GM19395 (cell line): ENCODE results near the gene CCSER1.
"Not testable (repeated sequence)": the region's sequence is repeated elsewhere in the genome, so short reads cannot be mapped to it uniquely, and the experiment has no call there.

Experiments used
- ATAC-seq: cut with Tn5 transposase; IDR thresholded peaks from one replicate; pipeline ENCODE4 v1.9.1; 2021; ENCODE audit warnings: mild to moderate bottlenecking, moderate library complexity; ENCODE audit not compliant: unreplicated experiment

The CCSER1 gene

GRCh38 chr4:91228659-91229058 lies 1101.5 kb downstream of the CCSER1 start:
- ATAC-seq = no peak

GRCh38 chr4:91233164-91233563 lies 1106.0 kb downstream of the CCSER1 start:
- ATAC-seq = no peak

GRCh38 chr4:91243132-91243531 lies 1115.9 kb downstream of the CCSER1 start:
- ATAC-seq = no peak

GRCh38 chr4:91256043-91256442 lies 1128.8 kb downstream of the CCSER1 start:
- no peak for ATAC-seq

- no peak for ATAC-seq
These were observed 1129.6 kb downstream of the CCSER1 start for GRCh38 chr4:91256751-91257150.

GRCh38 chr4:91257721-91258120 lies 1130.5 kb downstream of the CCSER1 start:
- no peak for ATAC-seq

GRCh38 chr4:91258326-91258725 lies 1131.1 kb downstream of the CCSER1 start:
- no peak for ATAC-seq

- ATAC-seq = no peak
These were observed 1140.3 kb downstream of the CCSER1 start for GRCh38 chr4:91267543-91267942.

- not testable (repeated sequence) for ATAC-seq
These were observed 1141.3 kb downstream of the CCSER1 start for GRCh38 chr4:91268481-91268880.

- no peak for ATAC-seq
These were observed 1141.7 kb downstream of the CCSER1 start for GRCh38 chr4:91268913-91269312.

- ATAC-seq = no peak
These were observed 1152.7 kb downstream of the CCSER1 start for GRCh38 chr4:91279899-91280298.

GRCh38 chr4:91280551-91281290 lies 1153.5 kb downstream of the CCSER1 start:
- no peak for ATAC-seq

GRCh38 chr4:91282217-91282616 lies 1155.0 kb downstream of the CCSER1 start:
- no peak for ATAC-seq

- ATAC-seq = no peak
These were observed 1156.6 kb downstream of the CCSER1 start for GRCh38 chr4:91283726-91284230.

GRCh38 chr4:91284480-91284879 lies 1157.3 kb downstream of the CCSER1 start:
- no peak for ATAC-seq

GRCh38 chr4:91285487-91285886 lies 1158.3 kb downstream of the CCSER1 start:
- ATAC-seq = no peak

- no peak for ATAC-seq
These were observed 1161.6 kb downstream of the CCSER1 start for GRCh38 chr4:91288702-91289311.

GRCh38 chr4:91298156-91298700 lies 1171.0 kb downstream of the CCSER1 start:
- ATAC-seq = no peak

GRCh38 chr4:91298824-91299223 lies 1171.6 kb downstream of the CCSER1 start:
- no peak for ATAC-seq

GRCh38 chr4:91302120-91302519 lies 1174.9 kb downstream of the CCSER1 start:
- no peak for ATAC-seq

- no peak for ATAC-seq
These were observed 1177.1 kb downstream of the CCSER1 start for GRCh38 chr4:91304292-91304691.

- ATAC-seq = no peak
These were observed 1190.2 kb downstream of the CCSER1 start for GRCh38 chr4:91317434-91317833.
